Camera-type eye (tissue), 1 donor: ENCODE results near the gene BLMH. TPM values are rescaled to one million over a fixed set of nuclear protein-coding genes. Genes with fewer than 3 reads are reported as not detected.

Experiments
- total RNA-seq: library from RNA; depleted of rRNA; stranded (reverse); fragments of >200 nt; gene quantifications from one replicate; pipeline ENCODE4 v1.2.3, GENCODE V29; 2014

Gene BLMH
- total RNA-seq: 60.9 TPM

GRCh38 chr17:30291543-30292285 is at the start of gene BLMH:
BLMH (minus strand) TSS chr17:30291944; CDS start chr17:30291819, 125 bp downstream.

GRCh38 chr17:30333503-30334360 is 42.0 kb upstream of the BLMH start, which contains the start of gene TMIGD1:
TMIGD1 (minus strand) TSS chr17:30334057; CDS start chr17:30332133, 1,924 bp downstream.

GRCh38 chr17:30235386-30236296 is 56.1 kb downstream of the BLMH start, which contains the start of gene SLC6A4:
SLC6A4 (minus strand) TSS chr17:30235697; CDS start chr17:30221958, 13,739 bp downstream.

Other genes with a start within 250 kb of the BLMH start
- gene NSRP1, start 175.1 kb downstream of the BLMH start, total RNA-seq: 24.2 TPM
- 2.4 TPM for gene SLC6A4, start 56.2 kb downstream of the BLMH start, total RNA-seq
- gene TMIGD1, start 42.1 kb upstream of the BLMH start, total RNA-seq: not detected
- 103 TPM for gene CPD, start 87.0 kb upstream of the BLMH start, total RNA-seq
- gene GOSR1, start 185.5 kb upstream of the BLMH start, total RNA-seq: 89.6 TPM